GM23338 (cell line): ENCODE measurements around the gene GRID2.

ENCODE experiments used
- CREB1 ChIP-seq: fragments of 250-450 bp; sonication (Bioruptor Pico); IDR thresholded peaks from 2 replicates; pipeline ENCODE4 v1.5.0; 2020; ENCODE audit warnings: low read depth, mild to moderate bottlenecking, moderate library complexity
- CTCF ChIP-seq, 2 experiments: fragments of 200-600 bp in 1 of 2; sonication (generic) in 1 of 2; conservative IDR thresholded peaks; 2 replicates each; pipeline versions ENCODE4 v1.5.1 to v1.6.1; 2016 to 2017; ENCODE audit warnings: antibody characterized with exemption in 2 of 2, low read depth in 2 of 2, mild to moderate bottlenecking in 2 of 2, moderate library complexity in 1 of 2
- ETS1 ChIP-seq: IDR thresholded peaks from 2 replicates; pipeline ENCODE4 v1.6.1; 2016; ENCODE audit warnings: antibody characterized with exemption
- EZH2 ChIP-seq: fragments of 200-600 bp; sonication (generic); IDR thresholded peaks from one replicate; pipeline ENCODE4 v1.8.0; 2017; ENCODE audit warnings: antibody characterized with exemption, mild to moderate bottlenecking, low read depth; ENCODE audit not compliant: unreplicated experiment
- EZH2phosphoT487 ChIP-seq: fragments of 200-600 bp; sonication (generic); IDR thresholded peaks from one replicate; pipeline ENCODE4 v1.8.1; 2018; ENCODE audit warnings: antibody characterized with exemption; ENCODE audit not compliant: unreplicated experiment
- JUNB ChIP-seq: IDR thresholded peaks from one replicate; pipeline ENCODE4 v1.6.1; 2016; ENCODE audit warnings: antibody characterized with exemption; ENCODE audit not compliant: unreplicated experiment
- POLR2AphosphoS5 ChIP-seq: IDR thresholded peaks from 2 replicates; pipeline ENCODE4 v1.6.1; 2016; ENCODE audit warnings: antibody characterized with exemption, low read depth
- REST ChIP-seq: IDR thresholded peaks from one replicate; pipeline ENCODE4 v1.6.1; 2018; ENCODE audit warnings: antibody characterized with exemption; ENCODE audit not compliant: unreplicated experiment
- STAT1 ChIP-seq: IDR thresholded peaks from one replicate; pipeline ENCODE4 v1.6.1; 2016; ENCODE audit warnings: antibody characterized with exemption; ENCODE audit not compliant: unreplicated experiment

- no peak for TF ChIP-seq CTCF (conservative IDR thresholded peaks at IDR 0.05; ENCODE audit: low read depth in 2 of 2)
- no peak for TF ChIP-seq JUNB
- no peak for TF ChIP-seq POLR2AphosphoS5
- TF ChIP-seq EZH2phosphoT487 = no peak
- no peak for TF ChIP-seq REST
- no peak for TF ChIP-seq CREB1 (CRISPR knock-in tag)
- no peak for TF ChIP-seq EZH2
- no peak for TF ChIP-seq STAT1
- no peak for TF ChIP-seq ETS1
Observed at GRCh38 chr4:92501456-92501855, 197.7 kb downstream of the GRID2 start.
